NT2/D1 (cell line): ENCODE data around the gene CCDC149.

ENCODE experiments used
- SUZ12 ChIP-seq: IDR thresholded peaks from 2 replicates; pipeline ENCODE4 v1.6.1; 2011; ENCODE audit not compliant: insufficient read length, insufficient read depth; ENCODE audit errors: extremely low read depth
- YY1 ChIP-seq: IDR thresholded peaks from 2 replicates; pipeline ENCODE4 v1.6.1; 2011; ENCODE audit not compliant: insufficient read length, insufficient read depth

- TF ChIP-seq SUZ12 (no peak), YY1 (no peak)
Measured at GRCh38 chr4:24845902-24846301, 66.9 kb downstream of the CCDC149 start.
